HEK293 (cell line): ENCODE results near the gene SERTAD1.

Experiments
- FEZF1 ChIP-seq: fragments of 450-650 bp; formaldehyde crosslinking; IDR thresholded peaks from 2 replicates; pipeline ENCODE4 v1.5.1; 2016; ENCODE audit warnings: missing biosample characterization, missing genetic modification characterization
- GFI1B ChIP-seq: fragments of 450-650 bp; formaldehyde crosslinking; IDR thresholded peaks from 2 replicates; pipeline ENCODE4 v1.5.1; 2016; ENCODE audit warnings: missing biosample characterization, missing genetic modification characterization
- GLIS1 ChIP-seq: fragments of 450-650 bp; formaldehyde crosslinking; IDR thresholded peaks from 2 replicates; pipeline ENCODE4 v1.5.1; 2016; ENCODE audit warnings: missing biosample characterization, missing genetic modification characterization
- GLIS2 ChIP-seq: fragments of 450-650 bp; formaldehyde crosslinking; IDR thresholded peaks from 2 replicates; pipeline ENCODE4 v1.5.1; 2016; ENCODE audit warnings: missing biosample characterization, missing genetic modification characterization
- KLF16 ChIP-seq: fragments of 450-650 bp; formaldehyde crosslinking; IDR thresholded peaks from 2 replicates; pipeline ENCODE4 v1.5.1; 2017; ENCODE audit warnings: missing biosample characterization, missing genetic modification characterization
- SALL2 ChIP-seq: fragments of 450-650 bp; formaldehyde crosslinking; IDR thresholded peaks from 2 replicates; pipeline ENCODE4 v1.5.0; 2017; ENCODE audit warnings: missing biosample characterization, mild to moderate bottlenecking, missing genetic modification characterization, borderline replicate concordance
- SCRT1 ChIP-seq: fragments of 450-650 bp; formaldehyde crosslinking; IDR thresholded peaks from 2 replicates; pipeline ENCODE4 v1.5.1; 2016; ENCODE audit warnings: missing biosample characterization, missing genetic modification characterization, borderline replicate concordance
- ZBTB20 ChIP-seq: fragments of 450-650 bp; formaldehyde crosslinking; IDR thresholded peaks from 2 replicates; pipeline ENCODE4 v1.5.1; 2016; ENCODE audit warnings: missing biosample characterization, missing genetic modification characterization
- ZBTB21 ChIP-seq: fragments of 450-650 bp; formaldehyde crosslinking; IDR thresholded peaks from 2 replicates; pipeline ENCODE4 v1.5.1; 2017; ENCODE audit warnings: missing biosample characterization, missing genetic modification characterization
- ZBTB44 ChIP-seq: fragments of 450-650 bp; IDR thresholded peaks from 2 replicates; pipeline ENCODE4 v1.5.1; 2018; ENCODE audit warnings: missing biosample characterization, mild to moderate bottlenecking, missing genetic modification characterization
- ZNF10 ChIP-seq: fragments of 450-650 bp; formaldehyde crosslinking; IDR thresholded peaks from 2 replicates; pipeline ENCODE4 v1.5.1; 2017; ENCODE audit warnings: missing biosample characterization, missing genetic modification characterization
- ZNF140 ChIP-seq: fragments of 450-650 bp; formaldehyde crosslinking; IDR thresholded peaks from 2 replicates; pipeline ENCODE4 v1.5.1; 2016; ENCODE audit warnings: missing biosample characterization, missing genetic modification characterization
- ZNF169 ChIP-seq: fragments of 450-650 bp; formaldehyde crosslinking; IDR thresholded peaks from 2 replicates; pipeline ENCODE4 v1.5.1; 2016; ENCODE audit warnings: missing biosample characterization, missing genetic modification characterization
- ZNF18 ChIP-seq: fragments of 450-650 bp; formaldehyde crosslinking; IDR thresholded peaks from 2 replicates; pipeline ENCODE4 v1.5.1; 2016; ENCODE audit warnings: missing biosample characterization, missing genetic modification characterization
- ZNF19 ChIP-seq: fragments of 450-650 bp; formaldehyde crosslinking; IDR thresholded peaks from 2 replicates; pipeline ENCODE4; 2016; ENCODE audit warnings: missing biosample characterization, missing genetic modification characterization, low read depth
- ZNF214 ChIP-seq: fragments of 450-650 bp; formaldehyde crosslinking; IDR thresholded peaks from 2 replicates; pipeline ENCODE4 v1.5.1; 2017; ENCODE audit warnings: missing biosample characterization, mild to moderate bottlenecking, missing genetic modification characterization, borderline replicate concordance
- ZNF221 ChIP-seq: fragments of 450-650 bp; formaldehyde crosslinking; IDR thresholded peaks from 2 replicates; pipeline ENCODE4 v1.5.1; 2017; ENCODE audit warnings: missing biosample characterization, missing genetic modification characterization, borderline replicate concordance
- ZNF341 ChIP-seq: fragments of 450-650 bp; formaldehyde crosslinking; IDR thresholded peaks from 2 replicates; pipeline ENCODE4; 2016; ENCODE audit warnings: low read depth, missing biosample characterization, missing genetic modification characterization
- ZNF350 ChIP-seq: fragments of 450-650 bp; formaldehyde crosslinking; IDR thresholded peaks from 2 replicates; pipeline ENCODE4 v1.5.0; 2017; ENCODE audit warnings: missing biosample characterization, mild to moderate bottlenecking, missing genetic modification characterization
- ZNF366 ChIP-seq: fragments of 450-650 bp; formaldehyde crosslinking; conservative IDR thresholded peaks from 2 replicates; pipeline ENCODE4 v1.5.1; 2016; ENCODE audit warnings: missing biosample characterization, missing genetic modification characterization
- ZNF398 ChIP-seq: fragments of 450-650 bp; formaldehyde crosslinking; IDR thresholded peaks from 2 replicates; pipeline ENCODE4 v1.5.1; 2017; ENCODE audit warnings: missing biosample characterization, missing genetic modification characterization
- ZNF514 ChIP-seq: fragments of 450-650 bp; formaldehyde crosslinking; IDR thresholded peaks from 2 replicates; pipeline ENCODE4 v1.5.1; 2016; ENCODE audit warnings: missing biosample characterization, missing genetic modification characterization
- ZNF521 ChIP-seq: fragments of 450-650 bp; formaldehyde crosslinking; IDR thresholded peaks from 2 replicates; pipeline ENCODE4 v1.5.1; 2017; ENCODE audit warnings: missing biosample characterization, mild to moderate bottlenecking, missing genetic modification characterization
- ZNF529 ChIP-seq: fragments of 450-650 bp; formaldehyde crosslinking; IDR thresholded peaks from 2 replicates; pipeline ENCODE4 v1.5.1; 2017; ENCODE audit warnings: missing genetic modification characterization, missing biosample characterization; ENCODE audit not compliant: insufficient replicate concordance
- ZNF610 ChIP-seq: fragments of 450-650 bp; formaldehyde crosslinking; IDR thresholded peaks from 2 replicates; pipeline ENCODE4 v1.5.1; 2016; ENCODE audit warnings: missing biosample characterization, missing genetic modification characterization, borderline replicate concordance
- ZNF677 ChIP-seq: fragments of 450-650 bp; IDR thresholded peaks from 2 replicates; pipeline ENCODE4 v1.5.0; 2018; ENCODE audit warnings: missing biosample characterization, mild to moderate bottlenecking, missing genetic modification characterization, moderate library complexity
- ZNF776 ChIP-seq: fragments of 450-650 bp; formaldehyde crosslinking; IDR thresholded peaks from 2 replicates; pipeline ENCODE4 v1.5.0; 2017; ENCODE audit warnings: missing biosample characterization, missing genetic modification characterization, borderline replicate concordance
- TF ChIP-seq, protein P1 (sequence below): fragments of 450-650 bp; formaldehyde crosslinking; IDR thresholded peaks from 2 replicates; pipeline ENCODE4 v1.5.1; 2016; ENCODE audit warnings: missing biosample characterization, missing genetic modification characterization
- TF ChIP-seq, protein P2 (sequence below): fragments of 450-650 bp; formaldehyde crosslinking; IDR thresholded peaks from 2 replicates; pipeline ENCODE4 v1.5.1; 2016; ENCODE audit warnings: missing biosample characterization, missing genetic modification characterization
- TF ChIP-seq, protein P3 (sequence below): fragments of 450-650 bp; formaldehyde crosslinking; IDR thresholded peaks from 2 replicates; pipeline ENCODE4 v1.5.1; 2016; ENCODE audit warnings: missing biosample characterization, missing genetic modification characterization

The SERTAD1 gene

GRCh38 chr19:40465557-40466218 lies 39.9 kb upstream of the SERTAD1 start, which contains the start of gene BLVRB (continued):
- TF ChIP-seq, protein P1, sequence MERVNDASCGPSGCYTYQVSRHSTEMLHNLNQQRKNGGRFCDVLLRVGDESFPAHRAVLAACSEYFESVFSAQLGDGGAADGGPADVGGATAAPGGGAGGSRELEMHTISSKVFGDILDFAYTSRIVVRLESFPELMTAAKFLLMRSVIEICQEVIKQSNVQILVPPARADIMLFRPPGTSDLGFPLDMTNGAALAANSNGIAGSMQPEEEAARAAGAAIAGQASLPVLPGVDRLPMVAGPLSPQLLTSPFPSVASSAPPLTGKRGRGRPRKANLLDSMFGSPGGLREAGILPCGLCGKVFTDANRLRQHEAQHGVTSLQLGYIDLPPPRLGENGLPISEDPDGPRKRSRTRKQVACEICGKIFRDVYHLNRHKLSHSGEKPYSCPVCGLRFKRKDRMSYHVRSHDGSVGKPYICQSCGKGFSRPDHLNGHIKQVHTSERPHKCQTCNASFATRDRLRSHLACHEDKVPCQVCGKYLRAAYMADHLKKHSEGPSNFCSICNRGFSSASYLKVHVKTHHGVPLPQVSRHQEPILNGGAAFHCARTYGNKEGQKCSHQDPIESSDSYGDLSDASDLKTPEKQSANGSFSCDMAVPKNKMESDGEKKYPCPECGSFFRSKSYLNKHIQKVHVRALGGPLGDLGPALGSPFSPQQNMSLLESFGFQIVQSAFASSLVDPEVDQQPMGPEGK: peak; percentile 90; the same call in 1 of the 2 replicates
- TF ChIP-seq ZNF10 (no peak; the same call in 1 of the 2 replicates), ZNF610 (tag by site-specific recombination) (no peak), KLF16 (tag by site-specific recombination) (peak; percentile 97), GLIS1 (tag by site-specific recombination) (peak; percentile 98), ZNF169 (no peak), ZNF19 (tag by site-specific recombination) (no peak), ZNF18 (tag by site-specific recombination) (no peak), ZBTB21 (tag by site-specific recombination) (no peak), ZNF514 (tag by site-specific recombination) (no peak), ZNF398 (tag by site-specific recombination) (no peak; the same call in 1 of the 2 replicates), ZBTB44 (tag by site-specific recombination) (no peak), ZNF350 (tag by site-specific recombination) (no peak), ZNF677 (tag by site-specific recombination) (no peak), GLIS2 (tag by site-specific recombination) (peak; percentile 98), GFI1B (tag by site-specific recombination) (no peak), ZNF341 (tag by site-specific recombination) (no peak), ZNF521 (tag by site-specific recombination) (no peak), ZNF140 (tag by site-specific recombination) (no peak), ZNF529 (tag by site-specific recombination) (no peak), ZBTB20 (tag by site-specific recombination) (peak; percentile 59; the same call in 1 of the 2 replicates), ZNF221 (no peak), FEZF1 (tag by site-specific recombination) (peak; percentile 73), SCRT1 (tag by site-specific recombination) (no peak; the same call in 1 of the 2 replicates), ZNF366 (no peak), ZNF214 (tag by site-specific recombination) (no peak), SALL2 (no peak), ZNF776 (tag by site-specific recombination) (no peak)
- TF ChIP-seq, protein P2, sequence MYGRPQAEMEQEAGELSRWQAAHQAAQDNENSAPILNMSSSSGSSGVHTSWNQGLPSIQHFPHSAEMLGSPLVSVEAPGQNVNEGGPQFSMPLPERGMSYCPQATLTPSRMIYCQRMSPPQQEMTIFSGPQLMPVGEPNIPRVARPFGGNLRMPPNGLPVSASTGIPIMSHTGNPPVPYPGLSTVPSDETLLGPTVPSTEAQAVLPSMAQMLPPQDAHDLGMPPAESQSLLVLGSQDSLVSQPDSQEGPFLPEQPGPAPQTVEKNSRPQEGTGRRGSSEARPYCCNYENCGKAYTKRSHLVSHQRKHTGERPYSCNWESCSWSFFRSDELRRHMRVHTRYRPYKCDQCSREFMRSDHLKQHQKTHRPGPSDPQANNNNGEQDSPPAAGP (tag by site-specific recombination): peak; percentile 67; the same call in 1 of the 2 replicates
- TF ChIP-seq, protein P3, sequence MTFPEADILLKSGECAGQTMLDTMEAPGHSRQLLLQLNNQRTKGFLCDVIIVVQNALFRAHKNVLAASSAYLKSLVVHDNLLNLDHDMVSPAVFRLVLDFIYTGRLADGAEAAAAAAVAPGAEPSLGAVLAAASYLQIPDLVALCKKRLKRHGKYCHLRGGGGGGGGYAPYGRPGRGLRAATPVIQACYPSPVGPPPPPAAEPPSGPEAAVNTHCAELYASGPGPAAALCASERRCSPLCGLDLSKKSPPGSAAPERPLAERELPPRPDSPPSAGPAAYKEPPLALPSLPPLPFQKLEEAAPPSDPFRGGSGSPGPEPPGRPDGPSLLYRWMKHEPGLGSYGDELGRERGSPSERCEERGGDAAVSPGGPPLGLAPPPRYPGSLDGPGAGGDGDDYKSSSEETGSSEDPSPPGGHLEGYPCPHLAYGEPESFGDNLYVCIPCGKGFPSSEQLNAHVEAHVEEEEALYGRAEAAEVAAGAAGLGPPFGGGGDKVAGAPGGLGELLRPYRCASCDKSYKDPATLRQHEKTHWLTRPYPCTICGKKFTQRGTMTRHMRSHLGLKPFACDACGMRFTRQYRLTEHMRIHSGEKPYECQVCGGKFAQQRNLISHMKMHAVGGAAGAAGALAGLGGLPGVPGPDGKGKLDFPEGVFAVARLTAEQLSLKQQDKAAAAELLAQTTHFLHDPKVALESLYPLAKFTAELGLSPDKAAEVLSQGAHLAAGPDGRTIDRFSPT (tag by site-specific recombination): peak; percentile 99
